ENCODE results near the gene CPTP.

Gene CPTP

GRCh38 chr1:1336931-1337792, 12.6 kb downstream of the CPTP start:
- DNase-seq = no peak

- DNase-seq = no peak
Measured at GRCh38 chr1:1337793-1338147, 13.2 kb downstream of the CPTP start.

GRCh38 chr1:1338278-1338677, 13.7 kb downstream of the CPTP start:
- no peak for DNase-seq

- no peak for DNase-seq
Measured at GRCh38 chr1:1340185-1340584, 15.6 kb downstream of the CPTP start.

GRCh38 chr1:1340791-1341548, 16.4 kb downstream of the CPTP start:
- DNase-seq = no peak

- no peak for DNase-seq
Measured at GRCh38 chr1:1341549-1342021, 17.0 kb downstream of the CPTP start.

- no peak for DNase-seq
Measured at GRCh38 chr1:1342061-1342562, 17.5 kb downstream of the CPTP start.

- DNase-seq = no peak
Measured at GRCh38 chr1:1342584-1343115, 18.0 kb downstream of the CPTP start.

- DNase-seq = no peak
Measured at GRCh38 chr1:1343811-1344421, 19.3 kb downstream of the CPTP start.

- DNase-seq = no peak
Measured at GRCh38 chr1:1344655-1345361, 20.2 kb downstream of the CPTP start.

GRCh38 chr1:1345384-1345783, 20.8 kb downstream of the CPTP start:
- no peak for DNase-seq

GRCh38 chr1:1345860-1346500, 21.4 kb downstream of the CPTP start:
- no peak for DNase-seq

GRCh38 chr1:1346501-1346890, 21.9 kb downstream of the CPTP start:
- no peak for DNase-seq

- no peak for DNase-seq
Measured at GRCh38 chr1:1347026-1347595, 22.5 kb downstream of the CPTP start.

- no peak for DNase-seq
Measured at GRCh38 chr1:1347663-1348419, 23.2 kb downstream of the CPTP start.

GRCh38 chr1:1348420-1349255, 24.0 kb downstream of the CPTP start:
- no peak for DNase-seq

GRCh38 chr1:1349256-1350012, 24.8 kb downstream of the CPTP start, which contains the start of gene DVL1:
Gene DVL1, minus strand, starts transcription at chr1:1349418. Its CDS starts 353 bp downstream, at chr1:1349065.
- DNase-seq = no peak

- no peak for DNase-seq
Measured at GRCh38 chr1:1351511-1352427, 27.2 kb downstream of the CPTP start.

Data from GF-D8 (cell line).